ENCODE results near the gene SLC9A9. TPM values are rescaled to one million over a fixed set of nuclear protein-coding genes. Genes with fewer than 3 reads are reported as not detected.

SLC9A9 gene
- total RNA-seq, 1 experiment from 2014 or later: 1.5 TPM

DNA sequence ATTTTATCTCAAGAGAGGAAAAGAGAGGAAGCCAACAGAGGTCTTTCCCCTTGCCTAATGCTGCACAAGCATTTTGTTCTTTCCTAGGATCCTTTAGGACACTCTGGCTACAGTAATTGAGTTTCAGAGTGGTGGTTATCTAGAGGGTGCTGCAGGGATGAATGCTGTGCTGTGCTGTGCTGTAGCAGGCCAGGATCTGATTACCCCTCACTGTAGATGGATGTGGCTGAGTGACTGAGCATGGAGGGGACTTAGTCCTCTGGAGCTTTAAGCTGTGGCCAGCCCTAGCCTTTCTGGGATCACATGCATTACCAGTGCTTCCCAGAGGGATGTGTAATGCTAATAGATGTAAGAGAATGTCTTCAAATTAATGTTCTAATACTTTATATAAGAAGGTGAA lies 94.8 kb downstream of the SLC9A9 start:
- intact Hi-C loops (cut with micrococcal nuclease; ENCODE audit: unreplicated experiment): no loop called here

DNA sequence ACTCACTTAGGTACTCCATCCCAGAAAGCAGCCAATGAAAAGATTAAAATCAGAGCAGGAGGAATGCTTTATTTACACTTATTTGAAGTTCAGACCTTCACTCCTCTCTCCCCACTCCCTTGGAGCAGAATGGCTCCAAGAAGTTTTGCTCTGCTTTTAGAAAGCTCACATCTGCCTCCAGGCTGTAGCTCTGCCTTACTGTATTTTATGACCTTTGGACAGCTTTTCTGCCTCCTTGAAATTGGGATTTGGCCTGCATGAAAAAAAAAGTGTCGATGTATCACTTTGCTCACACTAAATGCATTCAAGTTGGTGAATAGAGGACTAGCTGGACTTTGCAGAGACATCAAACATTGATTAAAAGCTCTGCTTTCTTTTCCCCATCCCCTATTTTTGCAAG lies 95.3 kb downstream of the SLC9A9 start:
- no TSS peak for BruUV-seq (replicated peaks)
- TF ChIP-seq, protein P1, sequence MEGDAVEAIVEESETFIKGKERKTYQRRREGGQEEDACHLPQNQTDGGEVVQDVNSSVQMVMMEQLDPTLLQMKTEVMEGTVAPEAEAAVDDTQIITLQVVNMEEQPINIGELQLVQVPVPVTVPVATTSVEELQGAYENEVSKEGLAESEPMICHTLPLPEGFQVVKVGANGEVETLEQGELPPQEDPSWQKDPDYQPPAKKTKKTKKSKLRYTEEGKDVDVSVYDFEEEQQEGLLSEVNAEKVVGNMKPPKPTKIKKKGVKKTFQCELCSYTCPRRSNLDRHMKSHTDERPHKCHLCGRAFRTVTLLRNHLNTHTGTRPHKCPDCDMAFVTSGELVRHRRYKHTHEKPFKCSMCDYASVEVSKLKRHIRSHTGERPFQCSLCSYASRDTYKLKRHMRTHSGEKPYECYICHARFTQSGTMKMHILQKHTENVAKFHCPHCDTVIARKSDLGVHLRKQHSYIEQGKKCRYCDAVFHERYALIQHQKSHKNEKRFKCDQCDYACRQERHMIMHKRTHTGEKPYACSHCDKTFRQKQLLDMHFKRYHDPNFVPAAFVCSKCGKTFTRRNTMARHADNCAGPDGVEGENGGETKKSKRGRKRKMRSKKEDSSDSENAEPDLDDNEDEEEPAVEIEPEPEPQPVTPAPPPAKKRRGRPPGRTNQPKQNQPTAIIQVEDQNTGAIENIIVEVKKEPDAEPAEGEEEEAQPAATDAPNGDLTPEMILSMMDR (IDR thresholded peaks at IDR 0.05; ENCODE audit: unreplicated experiment): no peak
- Mint-ChIP-seq H3K4me3 (ENCODE audit: low read depth, unreplicated experiment) (no peak overlapping the region), H3K36me3 (ENCODE audit: insufficient read depth, unreplicated experiment) (no peaks in the 10 kb centered on the region), H3K4me1 (ENCODE audit: low read depth, unreplicated experiment) (no peaks in the 10 kb centered on the region), H3K27ac (ENCODE audit: unreplicated experiment) (no peak overlapping the region), H3K9me3 (ENCODE audit: low read depth, unreplicated experiment) (no peaks in the 10 kb centered on the region), H3K27me3 (ENCODE audit: unreplicated experiment) (no peaks in the 10 kb centered on the region)
- CTCF ChIA-PET: interaction anchor here (0.7 to 1.0 kb wide), 4 partner anchors 12 to 1955 kb away, joined by 3 to 11 read pairs (median 3); no protein-coding TSS in a partner anchor
- no peak for DNase-seq
- intact Hi-C loops (cut with micrococcal nuclease; ENCODE audit: unreplicated experiment): no loop called here

More for the DNA sequence above, 94.8 kb downstream of the SLC9A9 start:
- H3K9me3 Mint-ChIP-seq (ENCODE audit: low read depth, unreplicated experiment): no peaks in the 10 kb centered on the region
- no TSS peak for BruUV-seq (replicated peaks)
- no peaks in the 10 kb centered on the region for H3K27me3 Mint-ChIP-seq (ENCODE audit: unreplicated experiment)
- DNase-seq: no peak
- TF ChIP-seq, protein P1 (IDR thresholded peaks at IDR 0.05; ENCODE audit: unreplicated experiment): no peak
- no peak overlapping the region for H3K4me3 Mint-ChIP-seq (ENCODE audit: low read depth, unreplicated experiment)
- no peaks in the 10 kb centered on the region for H3K36me3 Mint-ChIP-seq (ENCODE audit: insufficient read depth, unreplicated experiment)
- CTCF ChIA-PET: interaction anchor here (0.7 to 1.0 kb wide), 3 partner anchors 12 to 597 kb away, joined by 3 to 11 read pairs (median 3); no protein-coding TSS in a partner anchor
- no peak overlapping the region for H3K27ac Mint-ChIP-seq (ENCODE audit: unreplicated experiment)
- H3K4me1 Mint-ChIP-seq (ENCODE audit: low read depth, unreplicated experiment): no peaks in the 10 kb centered on the region

DNA sequence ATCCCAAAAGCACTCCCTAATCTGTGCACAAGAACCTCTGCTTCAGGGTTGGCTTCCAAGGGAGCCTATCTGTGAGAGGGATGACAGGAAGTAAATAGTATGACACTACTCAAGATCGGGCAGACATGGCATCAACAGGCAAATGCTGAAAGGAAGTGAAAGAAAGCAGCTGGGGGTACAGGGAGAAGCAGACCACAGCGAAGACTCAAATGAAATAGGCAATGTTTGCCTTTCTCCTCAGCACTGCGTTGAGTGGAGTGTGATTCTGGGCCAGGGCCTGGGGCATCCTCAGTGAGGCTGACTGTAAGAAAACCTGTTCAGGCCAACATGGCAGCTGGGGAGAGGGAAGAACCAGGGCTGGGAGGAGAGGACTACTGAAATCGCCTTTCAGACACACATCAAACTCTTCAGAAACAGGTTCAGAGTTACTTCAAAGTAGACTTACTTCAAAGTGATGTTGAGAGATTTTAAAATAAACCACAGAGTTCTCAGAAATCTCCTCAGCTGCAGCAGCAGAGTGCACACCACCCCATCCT lies 96.6 kb downstream of the SLC9A9 start:
- Mint-ChIP-seq H3K4me1 (ENCODE audit: low read depth, unreplicated experiment) (no peaks in the 10 kb centered on the region), H3K4me3 (ENCODE audit: low read depth, unreplicated experiment) (no peak overlapping the region), H3K27me3 (ENCODE audit: unreplicated experiment) (no peaks in the 10 kb centered on the region), H3K27ac (ENCODE audit: unreplicated experiment) (no peak overlapping the region), H3K9me3 (ENCODE audit: low read depth, unreplicated experiment) (no peaks in the 10 kb centered on the region), H3K36me3 (ENCODE audit: insufficient read depth, unreplicated experiment) (no peaks in the 10 kb centered on the region)
- DNase-seq: no peak
- CTCF ChIA-PET: interaction anchor here (0.7 kb wide), 1 partner anchor 31 kb away, joined by 4 read pairs; no protein-coding TSS in a partner anchor
- TF ChIP-seq, protein P1 (IDR thresholded peaks at IDR 0.05; ENCODE audit: unreplicated experiment): no peak
- intact Hi-C loops (cut with micrococcal nuclease; ENCODE audit: unreplicated experiment): no loop called here
- no TSS peak for BruUV-seq (replicated peaks)

DNA sequence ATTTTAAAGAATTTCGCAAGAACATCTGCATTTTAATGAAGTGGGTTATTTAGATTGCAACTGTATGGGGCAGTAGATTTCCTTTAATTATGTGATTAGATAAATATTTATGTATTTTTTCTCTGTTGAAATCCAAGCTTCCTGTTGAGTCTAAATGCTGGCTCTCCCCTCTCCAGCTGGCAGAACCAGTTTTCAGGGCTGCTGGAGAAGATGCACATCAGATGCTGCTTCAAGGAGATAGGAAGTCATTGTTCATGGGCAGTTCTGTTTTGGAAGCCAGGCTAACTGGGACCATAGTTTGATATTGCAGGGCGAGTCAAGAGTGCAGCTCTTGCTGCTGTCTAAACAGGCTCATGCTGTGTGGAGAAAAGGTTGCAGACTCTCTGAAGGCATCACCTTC lies 97.4 kb downstream of the SLC9A9 start:
- peaks cover under 1% of the 10 kb centered on the region for H3K9me3 Mint-ChIP-seq (ENCODE audit: low read depth, unreplicated experiment)
- no peak overlapping the region for H3K4me3 Mint-ChIP-seq (ENCODE audit: low read depth, unreplicated experiment)
- no peak overlapping the region for H3K27ac Mint-ChIP-seq (ENCODE audit: unreplicated experiment)
- intact Hi-C loops (cut with micrococcal nuclease; ENCODE audit: unreplicated experiment): no loop called here
- TF ChIP-seq, protein P1 (IDR thresholded peaks at IDR 0.05; ENCODE audit: unreplicated experiment): no peak
- no TSS peak for BruUV-seq (replicated peaks)
- CTCF ChIA-PET: no interaction called here
- DNase-seq: no peak
- H3K27me3 Mint-ChIP-seq (ENCODE audit: unreplicated experiment): no peaks in the 10 kb centered on the region
- H3K4me1 Mint-ChIP-seq (ENCODE audit: low read depth, unreplicated experiment): no peaks in the 10 kb centered on the region
- no peaks in the 10 kb centered on the region for H3K36me3 Mint-ChIP-seq (ENCODE audit: insufficient read depth, unreplicated experiment)

Measured in Calu3 (cell line).